Tibial nerve (tissue), 4 donors: Measurements from ENCODE around the gene CCDC34. TPM values are rescaled to one million over a fixed set of nuclear protein-coding genes. Genes with fewer than 3 reads are reported as not detected.

ENCODE experiments used
- DNase-seq, 2 donors: peaks; one replicate each; pipeline ENCODE4 v3.0.0-alpha.2; 2019; ENCODE audit warnings: low spot score in 2 of 2
- H3K27ac ChIP-seq, 4 donors: fragments of 200-600 bp; sonication (generic) in 3 of 4; one replicate each; pipeline ENCODE4 v1.5.1; 2017 to 2019; ENCODE audit warnings: mild to moderate bottlenecking in 1 of 4
- H3K27me3 ChIP-seq, 2 donors: fragments of 200-600 bp; sonication (generic) in 1 of 2; one replicate each; pipeline versions ENCODE4 v1.5.1 to v1.6.0; 2017 to 2019
- H3K36me3 ChIP-seq, 3 donors: fragments of 200-600 bp; sonication (generic); one replicate each; pipeline ENCODE4 v1.5.1; 2018 to 2019
- H3K4me1 ChIP-seq, 4 donors: fragments of 200-600 bp; sonication (generic) in 3 of 4; one replicate each; pipeline ENCODE4 v1.5.1; 2017 to 2019
- H3K4me3 ChIP-seq, 4 donors: fragments of 200-600 bp; sonication (generic) in 3 of 4; one replicate each; pipeline ENCODE4 v1.5.1; 2017 to 2019; ENCODE audit warnings: mild to moderate bottlenecking in 1 of 4, moderate library complexity in 1 of 4
- H3K9me3 ChIP-seq, 4 donors: fragments of 200-600 bp; sonication (generic) in 3 of 4; one replicate each; pipeline ENCODE4 v1.5.1; 2017 to 2019
- EP300 ChIP-seq, 2 donors: sonication (generic); formaldehyde crosslinking; IDR thresholded peaks; one replicate each; pipeline ENCODE4 v1.6.1; 2017; ENCODE audit warnings: antibody characterized with exemption in 2 of 2, mild to moderate bottlenecking in 1 of 2
- POLR2A ChIP-seq, 2 donors: fragments of 450-650 bp; IDR thresholded peaks; one replicate each; pipeline ENCODE4 v1.6.1; 2017; ENCODE audit warnings: antibody characterized with exemption in 2 of 2, mild to moderate bottlenecking in 2 of 2, moderate library complexity in 2 of 2
- WGBS, 2 donors: methylation state at CpG; one replicate each; pipeline ENCODE4 v1.1.5; 2018; 5-methylcytosine and 5-hydroxymethylcytosine counted together
- total RNA-seq, 4 donors: library from RNA; depleted of rRNA; stranded (reverse); fragments of >200 nt; gene quantifications; one replicate each; pipeline ENCODE4 v1.1.0, GENCODE V29; 2016
- TF ChIP-seq, protein P1 (sequence below), 5 experiments: fragments of 200-600 bp in 3 of 5; fragments of 450-650 bp in 2 of 5; sonication (generic) in 3 of 5; IDR thresholded peaks; one replicate each; pipeline ENCODE4 v1.5.1; 2016 to 2019; ENCODE audit warnings: antibody characterized with exemption in 5 of 5, mild to moderate bottlenecking in 3 of 5, moderate library complexity in 2 of 5

The CCDC34 gene
- total RNA-seq, 4 donors from 2014 or later = 1.4 to 11.5 (median 4.7) TPM

DNA sequence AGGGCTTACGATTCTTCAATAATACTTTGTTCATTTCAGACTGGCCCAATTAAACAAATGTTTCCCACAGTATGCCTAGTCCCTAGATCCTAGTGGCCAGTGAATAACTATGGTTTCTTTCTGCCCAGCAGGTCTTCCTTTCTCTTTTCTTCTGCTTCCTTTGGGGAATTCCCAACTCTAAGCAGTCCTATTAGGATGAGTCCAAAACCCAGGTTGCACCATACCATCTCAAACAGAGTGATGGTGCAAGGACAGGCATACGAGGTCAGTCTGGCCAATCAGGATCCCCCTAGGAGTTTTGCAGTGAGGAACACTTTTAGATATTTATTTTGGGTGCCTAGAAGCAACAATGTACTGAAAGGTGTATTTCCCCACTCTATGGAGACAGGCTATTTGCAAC lies 41.4 kb upstream of the CCDC34 start:
- DNase-seq = no peak
- no peak overlapping the region for H3K27ac ChIP-seq
- H3K27me3 ChIP-seq = no peaks in the 10 kb centered on the region
- TF ChIP-seq, protein P1, sequence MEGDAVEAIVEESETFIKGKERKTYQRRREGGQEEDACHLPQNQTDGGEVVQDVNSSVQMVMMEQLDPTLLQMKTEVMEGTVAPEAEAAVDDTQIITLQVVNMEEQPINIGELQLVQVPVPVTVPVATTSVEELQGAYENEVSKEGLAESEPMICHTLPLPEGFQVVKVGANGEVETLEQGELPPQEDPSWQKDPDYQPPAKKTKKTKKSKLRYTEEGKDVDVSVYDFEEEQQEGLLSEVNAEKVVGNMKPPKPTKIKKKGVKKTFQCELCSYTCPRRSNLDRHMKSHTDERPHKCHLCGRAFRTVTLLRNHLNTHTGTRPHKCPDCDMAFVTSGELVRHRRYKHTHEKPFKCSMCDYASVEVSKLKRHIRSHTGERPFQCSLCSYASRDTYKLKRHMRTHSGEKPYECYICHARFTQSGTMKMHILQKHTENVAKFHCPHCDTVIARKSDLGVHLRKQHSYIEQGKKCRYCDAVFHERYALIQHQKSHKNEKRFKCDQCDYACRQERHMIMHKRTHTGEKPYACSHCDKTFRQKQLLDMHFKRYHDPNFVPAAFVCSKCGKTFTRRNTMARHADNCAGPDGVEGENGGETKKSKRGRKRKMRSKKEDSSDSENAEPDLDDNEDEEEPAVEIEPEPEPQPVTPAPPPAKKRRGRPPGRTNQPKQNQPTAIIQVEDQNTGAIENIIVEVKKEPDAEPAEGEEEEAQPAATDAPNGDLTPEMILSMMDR (IDR thresholded peaks at IDR 0.05) = no peak
- no peak for TF ChIP-seq POLR2A (IDR thresholded peaks at IDR 0.05)
- no peak for TF ChIP-seq EP300 (IDR thresholded peaks at IDR 0.05)
- 81 to 98% methylated on average over 2 of the region's 2 CpGs for WGBS, 2 donors
- no peak overlapping the region for H3K4me3 ChIP-seq
- H3K9me3 ChIP-seq = no peaks in the 10 kb centered on the region
- no peaks in the 10 kb centered on the region for H3K36me3 ChIP-seq
- H3K4me1 ChIP-seq = peaks cover 0 to 22% (median 2%) of the 10 kb centered on the region in 4 donors

DNA sequence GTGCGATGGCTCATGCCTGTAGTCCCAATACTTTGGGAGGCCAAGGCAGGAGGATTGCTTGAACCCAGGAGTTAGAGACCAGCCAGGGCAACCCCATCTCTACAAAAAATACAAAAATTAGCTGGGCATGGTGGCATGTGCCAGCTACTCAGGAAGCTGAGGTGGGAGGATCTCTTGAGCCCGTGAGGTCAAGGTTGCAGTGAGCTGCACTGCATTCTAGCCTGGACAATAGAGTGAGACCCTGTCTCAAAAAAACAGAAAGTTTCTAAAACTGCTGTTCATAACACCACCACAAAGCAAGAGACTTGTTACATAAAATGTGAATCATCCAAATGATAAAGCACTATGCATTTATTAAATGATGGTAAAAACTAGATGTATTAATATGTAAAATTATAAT lies 40.2 kb upstream of the CCDC34 start:
- DNase-seq = no peak
- Histone ChIP-seq H3K4me3 (no peak overlapping the region), H3K36me3 (no peaks in the 10 kb centered on the region), H3K27ac (no peak overlapping the region), H3K27me3 (no peaks in the 10 kb centered on the region), H3K9me3 (no peaks in the 10 kb centered on the region), H3K4me1 (peaks cover 0 to 17% (median 2%) of the 10 kb centered on the region in 4 donors)
- TF ChIP-seq EP300 (IDR thresholded peaks at IDR 0.05) = no peak
- TF ChIP-seq POLR2A (IDR thresholded peaks at IDR 0.05) = no peak
- TF ChIP-seq, protein P1 (IDR thresholded peaks at IDR 0.05) = no peak
- WGBS, 2 donors = 90 to 91% methylated on average over 2 of the region's 2 CpGs

GRCh38 chr11:27402450-27402849 lies 39.4 kb upstream of the CCDC34 start:
- no peaks in the 10 kb centered on the region for H3K27me3 ChIP-seq
- H3K9me3 ChIP-seq = no peaks in the 10 kb centered on the region
- WGBS, 2 donors = 77 to 84% methylated on average over 2 of the region's 2 CpGs
- no peak overlapping the region for H3K4me3 ChIP-seq
- no peak for DNase-seq
- H3K36me3 ChIP-seq = no peaks in the 10 kb centered on the region
- H3K27ac ChIP-seq = no peak overlapping the region
- TF ChIP-seq EP300 (IDR thresholded peaks at IDR 0.05) = no peak
- peaks cover 0 to 23% (median 2%) of the 10 kb centered on the region in 4 donors for H3K4me1 ChIP-seq

DNA sequence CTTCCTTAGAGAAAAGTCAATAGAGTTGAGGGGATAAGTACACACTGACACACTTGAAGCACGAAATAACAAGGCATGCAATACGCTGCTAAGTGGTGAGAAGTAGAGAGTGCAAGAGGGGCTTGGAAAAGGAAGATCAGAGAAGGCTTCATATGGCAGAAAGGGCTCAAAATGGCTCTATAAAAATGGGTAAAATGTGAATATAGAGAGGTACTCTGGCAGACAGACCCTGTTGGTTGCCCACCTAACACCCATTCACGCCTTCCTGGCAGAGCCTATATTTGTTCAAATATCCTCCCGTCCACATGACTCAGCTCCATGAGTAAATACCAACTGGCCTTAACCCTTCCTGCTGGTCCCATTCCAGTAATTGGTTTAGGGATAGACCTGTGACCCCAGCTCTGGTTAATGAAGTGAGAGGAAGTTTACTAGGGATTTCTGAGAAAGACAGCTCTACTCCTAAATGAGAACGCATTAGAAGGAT lies 38.9 kb upstream of the CCDC34 start:
- no peaks in the 10 kb centered on the region for H3K9me3 ChIP-seq
- H3K27me3 ChIP-seq = no peaks in the 10 kb centered on the region
- no peaks in the 10 kb centered on the region for H3K36me3 ChIP-seq
- H3K4me3 ChIP-seq = no peak overlapping the region
- no peak overlapping the region for H3K27ac ChIP-seq
- TF ChIP-seq POLR2A (IDR thresholded peaks at IDR 0.05) (no peak), EP300 (IDR thresholded peaks at IDR 0.05) (no peak)
- TF ChIP-seq, protein P1 (IDR thresholded peaks at IDR 0.05) = no peak
- WGBS, 2 donors = 84 to 90% methylated on average over 5 of the region's 5 CpGs
- DNase-seq = no peak
- peaks cover 0 to 29% (median 5%) of the 10 kb centered on the region in 4 donors for H3K4me1 ChIP-seq

- no peak overlapping the region for H3K27ac ChIP-seq
These were observed 38.3 kb upstream of the CCDC34 start for GRCh38 chr11:27401280-27401832.

More at GRCh38 chr11:27401280-27401832, 38.3 kb upstream of the CCDC34 start:
- Histone ChIP-seq H3K4me3 (no peak overlapping the region), H3K27me3 (no peaks in the 10 kb centered on the region), H3K9me3 (no peaks in the 10 kb centered on the region), H3K36me3 (no peaks in the 10 kb centered on the region), H3K4me1 (peaks cover 0 to 34% (median 6%) of the 10 kb centered on the region in 4 donors)
- WGBS, 2 donors = 89 to 92% methylated on average over 5 of the region's 5 CpGs
- DNase-seq = no peak
- TF ChIP-seq, protein P1 (IDR thresholded peaks at IDR 0.05) = no peak
- TF ChIP-seq POLR2A (IDR thresholded peaks at IDR 0.05) (no peak), EP300 (IDR thresholded peaks at IDR 0.05) (no peak)
